HuH-7.5 (cell line): ENCODE measurements around the gene RNU6-7.

ENCODE experiments used
- DNase-seq: peaks from one replicate; pipeline ENCODE4 v3.0.0; 2011; ENCODE audit warnings: low spot score

The RNU6-7 gene

GRCh38 chr14:32205554-32205953 is 3.7 kb downstream of the RNU6-7 start:
- DNase-seq: no peak

GRCh38 chr14:32205984-32206383 is 4.1 kb downstream of the RNU6-7 start:
- no peak for DNase-seq

GRCh38 chr14:32206552-32206951 is 4.7 kb downstream of the RNU6-7 start:
- DNase-seq: no peak

- DNase-seq: no peak
Observed at GRCh38 chr14:32208490-32208889, 6.6 kb downstream of the RNU6-7 start.

GRCh38 chr14:32209471-32209870 is 7.6 kb downstream of the RNU6-7 start:
- no peak for DNase-seq

GRCh38 chr14:32211068-32211404 is 9.2 kb downstream of the RNU6-7 start:
- DNase-seq: no peak

GRCh38 chr14:32212833-32213232 is 11.0 kb downstream of the RNU6-7 start:
- no peak for DNase-seq

GRCh38 chr14:32217301-32217700 is 15.5 kb downstream of the RNU6-7 start:
- DNase-seq: no peak

- DNase-seq: peak; percentile 17
Observed at GRCh38 chr14:32224737-32225377, 23.0 kb downstream of the RNU6-7 start.

GRCh38 chr14:32225378-32225920 is 23.6 kb downstream of the RNU6-7 start:
- no peak for DNase-seq

GRCh38 chr14:32226056-32226455 is 24.2 kb downstream of the RNU6-7 start:
- DNase-seq: no peak

GRCh38 chr14:32230181-32230580 is 28.3 kb downstream of the RNU6-7 start:
- no peak for DNase-seq

GRCh38 chr14:32230695-32231280 is 28.9 kb downstream of the RNU6-7 start:
- DNase-seq: no peak

- DNase-seq: no peak
Observed at GRCh38 chr14:32232481-32232880, 30.6 kb downstream of the RNU6-7 start.

GRCh38 chr14:32233260-32233659 is 31.4 kb downstream of the RNU6-7 start:
- DNase-seq: no peak

- no peak for DNase-seq
Observed at GRCh38 chr14:32244404-32244803, 42.6 kb downstream of the RNU6-7 start.

- no peak for DNase-seq
Observed at GRCh38 chr14:32246751-32247150, 44.9 kb downstream of the RNU6-7 start.

- DNase-seq: no peak
Observed at GRCh38 chr14:32249371-32249770, 47.5 kb downstream of the RNU6-7 start.

- no peak for DNase-seq
Observed at GRCh38 chr14:32249780-32250179, 47.9 kb downstream of the RNU6-7 start.

- DNase-seq: no peak
Observed at GRCh38 chr14:32250681-32251080, 48.8 kb downstream of the RNU6-7 start.

- DNase-seq: no peak
Observed at GRCh38 chr14:32251530-32251929, 49.7 kb downstream of the RNU6-7 start.
